HG03095 (cell line): ENCODE data around the gene CACNA2D3.

Source experiments
- ATAC-seq: cut with Tn5 transposase; IDR thresholded peaks from one replicate; pipeline ENCODE4 v1.9.1; 2021; ENCODE audit warnings: moderate library complexity; ENCODE audit not compliant: unreplicated experiment

Gene CACNA2D3

GRCh38 chr3:54126551-54126950 is 4.2 kb downstream of the CACNA2D3 start:
- no peak for ATAC-seq

- no peak for ATAC-seq
These were observed 5.2 kb downstream of the CACNA2D3 start for GRCh38 chr3:54127499-54128056.

- ATAC-seq: no peak
These were observed 8.8 kb downstream of the CACNA2D3 start for GRCh38 chr3:54131026-54131605.

GRCh38 chr3:54131890-54132289 is 9.5 kb downstream of the CACNA2D3 start:
- no peak for ATAC-seq

GRCh38 chr3:54132685-54133084 is 10.3 kb downstream of the CACNA2D3 start:
- no peak for ATAC-seq

GRCh38 chr3:54133196-54133595 is 10.8 kb downstream of the CACNA2D3 start:
- no peak for ATAC-seq

- no peak for ATAC-seq
These were observed 11.8 kb downstream of the CACNA2D3 start for GRCh38 chr3:54134155-54134554.

- ATAC-seq: no peak
These were observed 12.4 kb downstream of the CACNA2D3 start for GRCh38 chr3:54134713-54135112.

GRCh38 chr3:54137311-54137710 is 15.0 kb downstream of the CACNA2D3 start:
- no peak for ATAC-seq

GRCh38 chr3:54138937-54139547 is 16.7 kb downstream of the CACNA2D3 start:
- ATAC-seq: no peak

GRCh38 chr3:54139630-54140029 is 17.3 kb downstream of the CACNA2D3 start:
- ATAC-seq: no peak

GRCh38 chr3:54144284-54144683 is 21.9 kb downstream of the CACNA2D3 start:
- no peak for ATAC-seq

GRCh38 chr3:54146506-54147239 is 24.3 kb downstream of the CACNA2D3 start:
- ATAC-seq: no peak

- ATAC-seq: no peak
These were observed 28.6 kb downstream of the CACNA2D3 start for GRCh38 chr3:54150864-54151467.

GRCh38 chr3:54153477-54153876 is 31.1 kb downstream of the CACNA2D3 start:
- no peak for ATAC-seq

- ATAC-seq: no peak
These were observed 35.5 kb downstream of the CACNA2D3 start for GRCh38 chr3:54157860-54158259.

- no peak for ATAC-seq
These were observed 37.6 kb downstream of the CACNA2D3 start for GRCh38 chr3:54159917-54160316.

- no peak for ATAC-seq
These were observed 41.1 kb downstream of the CACNA2D3 start for GRCh38 chr3:54163441-54163840.

- ATAC-seq: no peak
These were observed 42.0 kb downstream of the CACNA2D3 start for GRCh38 chr3:54164192-54164975.

GRCh38 chr3:54165865-54166264 is 43.5 kb downstream of the CACNA2D3 start:
- no peak for ATAC-seq

GRCh38 chr3:54167999-54168398 is 45.6 kb downstream of the CACNA2D3 start:
- no peak for ATAC-seq
